CD14-positive monocyte (primary cell): Measurements from ENCODE around the gene PTPRN. TPM values are rescaled to one million over a fixed set of nuclear protein-coding genes. Genes with fewer than 3 reads are reported as not detected.
A peak's percentile ranks its signal among the peaks of the same experiment; 100 is the strongest.

ENCODE experiments used
- DNase-seq, 3 donors: peaks; one replicate each; pipeline ENCODE4 v3.0.0-alpha.2; 2011 to 2022
- H2AFZ ChIP-seq: 2 replicates; pipeline ENCODE4 v1.6.0; 2012; ENCODE audit warnings: mild to moderate bottlenecking, low read depth, low read length, inconsistent platforms; ENCODE audit not compliant: insufficient read depth, poor library complexity, severe bottlenecking
- H3K27ac ChIP-seq, 2 donors: 1 replicate in 1 of 2; 2 replicates in 1 of 2; pipeline ENCODE4 v1.5.1; 2012 to 2013; ENCODE audit warnings: low read length in 2 of 2, control low read depth in 1 of 2, inconsistent platforms in 1 of 2, low read depth in 1 of 2, mild to moderate bottlenecking in 1 of 2
- H3K27me3 ChIP-seq, 2 donors: one replicate each; pipeline versions ENCODE4 v1.6.0 to v1.6.1; 2011 to 2013; ENCODE audit warnings: low read length in 2 of 2; ENCODE audit not compliant: control insufficient read depth in 2 of 2, insufficient read depth in 2 of 2
- H3K36me3 ChIP-seq, 2 donors: replicated peaks in 1 of 2; 1 replicate in 1 of 2; 2 replicates in 1 of 2; pipeline versions ENCODE4 v1.5.1 to v1.6.1; 2012 to 2013; ENCODE audit warnings: low read length in 2 of 2, control low read depth in 1 of 2, inconsistent platforms in 1 of 2, mild to moderate bottlenecking in 1 of 2; ENCODE audit not compliant: insufficient read depth in 2 of 2, control insufficient read depth in 1 of 2
- H3K4me1 ChIP-seq, 2 donors: 1 replicate in 1 of 2; 2 replicates in 1 of 2; pipeline versions ENCODE4 v1.5.1 to v1.6.1; 2012 to 2013; ENCODE audit warnings: low read length in 2 of 2, control low read depth in 1 of 2, inconsistent platforms in 1 of 2, mild to moderate bottlenecking in 1 of 2, moderate library complexity in 1 of 2; ENCODE audit not compliant: insufficient read depth in 2 of 2, control insufficient read depth in 1 of 2
- H3K4me2 ChIP-seq: replicated peaks from 2 replicates; pipeline ENCODE3; 2012; ENCODE audit warnings: low read length, moderate library complexity, mild to moderate bottlenecking; ENCODE audit not compliant: poor library complexity, severe bottlenecking; ENCODE audit errors: extremely low read depth
- H3K4me3 ChIP-seq, 3 experiments: fragments of 200-600 bp in 1 of 3; sonication (generic) in 1 of 3; replicated peaks in 1 of 3; 1 replicate in 2 of 3; 2 replicates in 1 of 3; pipeline ENCODE4 v1.5.1; 2011 to 2013; ENCODE audit warnings: low read length in 3 of 3, mild to moderate bottlenecking in 3 of 3, control low read depth in 2 of 3, low read depth in 2 of 3, inconsistent platforms in 1 of 3, moderate library complexity in 1 of 3
- H3K79me2 ChIP-seq: 2 replicates; pipeline ENCODE4 v1.6.0; 2012; ENCODE audit warnings: mild to moderate bottlenecking, control low read depth, inconsistent platforms, low read length, moderate library complexity; ENCODE audit not compliant: insufficient read depth
- H3K9ac ChIP-seq: 2 replicates; pipeline ENCODE4 v1.6.0; 2017; ENCODE audit warnings: low read length, mild to moderate bottlenecking; ENCODE audit not compliant: insufficient read depth, poor library complexity, severe bottlenecking
- H3K9me3 ChIP-seq, 2 donors: replicated peaks in 1 of 2; 1 replicate in 1 of 2; 2 replicates in 1 of 2; pipeline versions ENCODE4 v1.5.1 to v1.6.1; 2012 to 2013; ENCODE audit warnings: low read length in 2 of 2, control low read depth in 1 of 2; ENCODE audit not compliant: control insufficient read depth in 1 of 2, insufficient read depth in 1 of 2
- H4K20me1 ChIP-seq: 2 replicates; pipeline ENCODE4 v1.6.0; 2012; ENCODE audit warnings: mild to moderate bottlenecking, low read length, control low read depth, moderate library complexity; ENCODE audit not compliant: insufficient read depth
- H3K27ac Mint-ChIP-seq, 7 donors: one replicate each; pipeline ENCODE4 v1.8.0; 2020; ENCODE audit warnings: mild to moderate bottlenecking in 7 of 7, mixed read lengths in 7 of 7, moderate library complexity in 6 of 7, inconsistent platforms in 2 of 7
- H3K27me3 Mint-ChIP-seq, 3 donors: one replicate each; pipeline ENCODE4 v1.8.0; 2021 to 2022; ENCODE audit warnings: low read depth in 3 of 3, mild to moderate bottlenecking in 3 of 3, mixed read lengths in 3 of 3, moderate library complexity in 3 of 3, inconsistent platforms in 1 of 3
- H3K36me3 Mint-ChIP-seq, 2 donors: one replicate each; pipeline ENCODE4 v1.8.0; 2020; ENCODE audit warnings: mixed read lengths in 2 of 2, inconsistent platforms in 1 of 2, mild to moderate bottlenecking in 1 of 2
- H3K4me1 Mint-ChIP-seq: one replicate; pipeline ENCODE4 v1.8.0; 2020; ENCODE audit warnings: mild to moderate bottlenecking, mixed read lengths
- H3K4me3 Mint-ChIP-seq, 2 donors: one replicate each; pipeline ENCODE4 v1.8.0; 2020; ENCODE audit warnings: mild to moderate bottlenecking in 2 of 2, mixed read lengths in 2 of 2, moderate library complexity in 1 of 2
- H3K9me3 Mint-ChIP-seq, 7 donors: one replicate each; pipeline ENCODE4 v1.8.0; 2020 to 2022; ENCODE audit warnings: mixed read lengths in 7 of 7, mild to moderate bottlenecking in 6 of 7, moderate library complexity in 6 of 7, inconsistent platforms in 2 of 7
- WGBS: methylation state at CpG from one replicate; pipeline ENCODE4 v1.1.5; 2013; ENCODE audit warnings: missing lambda C conversion rate; ENCODE audit not compliant: insufficient coverage; 5-methylcytosine and 5-hydroxymethylcytosine counted together
- intact Hi-C, 2 donors: fragments of 100-400 bp; cut with micrococcal nuclease; formaldehyde crosslinking; loops; one replicate each; pipeline versions ENCODE4 v1.15.0 to v1.15.1; 2023
- polyA plus RNA-seq, 3 donors: library from polyadenylated mRNA; depleted of rRNA in 1 of 3; unstranded in 2 of 3; stranded (reverse) in 1 of 3; fragments of 300-500 nt in 2 of 3; fragments of >200 nt in 1 of 3; fragmentation: Illumina TruSeq in 2 of 3; gene quantifications; 1 replicate in 2 of 3; 2 replicates in 1 of 3; pipeline ENCODE4 v1.2.3, GENCODE V29; 2012 to 2021
- TF ChIP-seq, protein P1 (sequence below): fragments of 200-600 bp; IDR thresholded peaks from one replicate; pipeline ENCODE4 v1.8.0; 2022; ENCODE audit warnings: antibody characterized with exemption, mild to moderate bottlenecking

PTPRN gene
- polyA plus RNA-seq, 3 donors, result not detected

DNA sequence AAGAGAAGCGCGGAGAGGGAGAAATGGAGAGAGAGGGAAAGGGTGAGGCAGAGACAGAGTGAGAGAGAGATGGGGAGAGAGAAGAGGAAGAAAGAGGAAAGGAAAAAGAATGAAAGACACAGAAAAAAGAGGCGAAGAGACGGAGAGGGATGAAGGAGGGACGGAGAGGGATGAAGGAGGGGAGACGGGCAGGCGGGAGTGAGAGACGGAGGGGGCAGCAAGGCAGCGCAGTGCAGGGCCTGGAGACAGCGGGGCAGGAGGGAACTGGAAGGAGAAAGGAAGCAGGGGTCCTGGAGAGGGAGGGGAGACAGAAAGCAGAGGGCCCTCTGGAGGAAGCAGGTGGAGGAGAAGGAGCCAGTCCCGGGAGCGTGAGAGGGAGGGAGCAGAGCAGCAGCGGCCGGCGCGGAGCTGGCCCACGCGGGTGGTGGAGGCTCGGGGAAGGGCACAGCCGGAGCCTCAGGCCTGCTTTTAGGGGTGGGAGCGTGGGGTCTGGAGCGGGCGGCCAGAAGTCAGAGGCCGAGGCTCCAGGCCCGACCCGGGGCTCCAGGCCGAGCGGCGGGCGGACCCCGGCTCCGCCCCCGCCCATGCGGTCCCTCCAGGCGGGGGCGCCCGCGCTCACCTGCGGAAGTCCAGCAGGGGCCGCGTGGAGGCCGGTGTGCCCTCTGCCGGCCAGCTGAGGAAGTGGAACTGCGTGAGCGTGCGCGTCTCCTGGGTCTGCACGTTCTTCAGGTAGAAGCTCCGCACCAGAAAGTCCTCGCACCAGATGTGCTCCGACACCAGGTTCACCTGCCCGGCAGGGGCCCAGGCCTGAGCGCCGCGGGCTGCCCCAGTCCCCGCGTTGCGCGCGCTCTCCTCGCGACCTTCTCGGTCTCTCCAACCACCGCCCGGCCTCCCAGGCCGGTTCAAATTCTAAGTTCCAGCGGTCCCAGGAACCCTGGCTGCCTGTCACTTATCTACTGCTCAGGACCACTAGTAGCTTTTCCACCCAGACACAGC lies 14.5 kb downstream of the PTPRN start:
- Histone ChIP-seq H3K27me3 (peaks cover 0 to 28% of the 10 kb centered on the region in 2 donors), H3K36me3 (no peaks in the 10 kb centered on the region), H2AFZ (peak overlapping the region; percentile 98), H4K20me1 (no peaks in the 10 kb centered on the region), H3K9ac (peak overlapping the region; percentile 70), H3K4me1 (peaks cover 10 to 15% of the 10 kb centered on the region in 2 donors), H3K4me3 (peak overlapping the region; percentile 43 to 76 (median 48)), H3K79me2 (no peaks in the 10 kb centered on the region), H3K27ac (peak overlapping the region in 1 of 2 donors; percentile 31), H3K4me2 (peak overlapping the region; percentile 88), H3K9me3 (no peaks in the 10 kb centered on the region)
- Mint-ChIP-seq H3K27ac (peak overlapping the region in 6 of 7 donors; percentile 41 to 80 (median 66)), H3K9me3 (peaks cover 0 to 7% (median 1%) of the 10 kb centered on the region in 7 donors), H3K27me3 (peaks cover 34 to 63% (median 38%) of the 10 kb centered on the region in 3 donors), H3K4me1 (peaks cover 11% of the 10 kb centered on the region), H3K36me3 (no peaks in the 10 kb centered on the region), H3K4me3 (peak overlapping the region; percentile 79 to 95)
- WGBS, result 3% methylated on average over 66 of the region's 67 CpGs
- TF ChIP-seq, protein P1, sequence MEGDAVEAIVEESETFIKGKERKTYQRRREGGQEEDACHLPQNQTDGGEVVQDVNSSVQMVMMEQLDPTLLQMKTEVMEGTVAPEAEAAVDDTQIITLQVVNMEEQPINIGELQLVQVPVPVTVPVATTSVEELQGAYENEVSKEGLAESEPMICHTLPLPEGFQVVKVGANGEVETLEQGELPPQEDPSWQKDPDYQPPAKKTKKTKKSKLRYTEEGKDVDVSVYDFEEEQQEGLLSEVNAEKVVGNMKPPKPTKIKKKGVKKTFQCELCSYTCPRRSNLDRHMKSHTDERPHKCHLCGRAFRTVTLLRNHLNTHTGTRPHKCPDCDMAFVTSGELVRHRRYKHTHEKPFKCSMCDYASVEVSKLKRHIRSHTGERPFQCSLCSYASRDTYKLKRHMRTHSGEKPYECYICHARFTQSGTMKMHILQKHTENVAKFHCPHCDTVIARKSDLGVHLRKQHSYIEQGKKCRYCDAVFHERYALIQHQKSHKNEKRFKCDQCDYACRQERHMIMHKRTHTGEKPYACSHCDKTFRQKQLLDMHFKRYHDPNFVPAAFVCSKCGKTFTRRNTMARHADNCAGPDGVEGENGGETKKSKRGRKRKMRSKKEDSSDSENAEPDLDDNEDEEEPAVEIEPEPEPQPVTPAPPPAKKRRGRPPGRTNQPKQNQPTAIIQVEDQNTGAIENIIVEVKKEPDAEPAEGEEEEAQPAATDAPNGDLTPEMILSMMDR, result peak; percentile 100
- DNase-seq, result peak; percentile 79 to 84 (median 80)
- intact Hi-C loops, result loop anchor here (2.0 to 5.0 kb wide), 5 partner anchors 16 to 132 kb away; partner anchors contain the start of genes DNAJB2 (in 2 of the 2), NHEJ1 (in 2 of the 2), ANKZF1 (in 1 of the 2) and ATG9A (in 1 of the 2)

DNA sequence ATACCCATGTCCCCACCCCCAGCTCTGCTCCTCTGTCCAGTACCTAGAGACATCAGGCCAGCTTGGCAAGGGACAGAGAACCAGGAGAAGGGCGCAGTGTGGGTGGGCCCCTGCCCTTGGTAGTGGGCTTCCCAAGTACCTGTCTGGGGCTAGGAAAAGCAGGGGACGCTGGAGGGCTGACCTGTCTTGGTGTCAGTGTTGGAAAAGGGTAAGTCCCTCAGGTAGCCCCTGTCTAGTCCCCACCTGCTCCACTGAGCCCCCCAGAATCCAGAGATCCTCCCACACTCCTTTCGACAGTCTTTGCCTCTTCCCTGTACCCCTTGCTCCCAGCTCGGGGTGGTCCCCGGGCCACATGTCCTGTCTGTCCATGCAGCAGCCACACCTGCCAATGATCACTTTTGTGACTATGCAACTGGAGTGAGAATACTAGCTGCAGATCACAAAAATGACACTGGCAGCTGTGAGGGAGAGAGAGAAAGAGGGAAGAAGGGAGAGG lies 15.4 kb downstream of the PTPRN start:
- Histone ChIP-seq H3K27ac (no peak overlapping the region), H3K9me3 (no peaks in the 10 kb centered on the region), H3K4me2 (peak overlapping the region; percentile 88), H4K20me1 (no peaks in the 10 kb centered on the region), H3K36me3 (no peaks in the 10 kb centered on the region), H2AFZ (peak overlapping the region; percentile 98), H3K4me1 (peaks cover 10 to 15% of the 10 kb centered on the region in 2 donors), H3K27me3 (peaks cover 0 to 19% of the 10 kb centered on the region in 2 donors), H3K4me3 (peak overlapping the region in 1 of 3 experiments; percentile 76), H3K9ac (peak overlapping the region; percentile 70), H3K79me2 (no peaks in the 10 kb centered on the region)
- H3K27ac Mint-ChIP-seq, result peak overlapping the region in 4 of 7 donors; percentile 56 to 80 (median 72)
- H3K4me3 Mint-ChIP-seq, result peak overlapping the region; percentile 79 to 95
- H3K9me3 Mint-ChIP-seq, result peaks cover 0 to 7% (median 1%) of the 10 kb centered on the region in 7 donors
- H3K4me1 Mint-ChIP-seq, result peaks cover 11% of the 10 kb centered on the region
- H3K36me3 Mint-ChIP-seq, result no peaks in the 10 kb centered on the region
- no peak for DNase-seq
- intact Hi-C loops, result loop anchor here (2.0 kb wide), 1 partner anchor 15 kb away; the partner anchor contains the start of gene DNAJB2 (in 2 of the 2)
- TF ChIP-seq, protein P1, result no peak
- peaks cover 29 to 54% (median 30%) of the 10 kb centered on the region in 3 donors for H3K27me3 Mint-ChIP-seq
- WGBS, result 78% methylated on average over 1 of the region's 5 CpGs
